ENCODE data around the gene AMOT.

AMOT gene

DNA sequence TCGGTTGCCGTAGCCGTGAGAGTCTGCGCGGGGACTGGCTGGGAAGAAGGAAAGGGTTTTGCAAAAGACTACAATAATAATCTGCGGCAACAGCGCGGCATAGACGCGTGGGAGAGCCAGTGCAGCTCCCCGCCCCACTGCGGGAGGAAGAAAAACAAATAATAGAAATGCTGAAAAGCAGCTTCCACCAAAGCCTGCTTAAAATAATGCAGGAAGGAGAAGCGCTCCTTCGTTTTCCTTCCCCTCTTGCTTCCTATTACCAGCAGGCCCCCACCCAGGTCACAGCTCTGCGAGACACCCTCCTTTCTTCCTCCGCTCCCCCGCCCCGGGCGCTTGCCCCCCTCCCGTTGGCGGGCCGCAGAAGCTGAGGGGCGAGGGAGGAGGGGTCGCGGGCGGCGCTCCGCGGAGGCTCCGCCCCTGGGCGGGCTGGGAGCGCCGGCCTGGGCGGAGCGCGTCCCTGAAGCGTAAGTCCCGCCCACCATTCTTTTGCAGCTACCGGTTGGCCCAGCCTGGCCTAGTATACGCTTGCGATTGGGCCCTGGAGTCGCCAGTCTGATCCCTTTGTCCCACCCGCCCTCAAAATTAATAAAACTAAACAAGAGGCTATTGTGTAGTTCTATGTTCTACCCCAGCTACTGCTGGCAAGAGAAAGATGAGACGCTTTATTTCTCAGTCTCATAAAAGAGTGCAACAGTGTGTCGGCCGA lies 636 bp upstream of the AMOT start:
- peak; percentile 91 for DNase-seq (ENCODE audit: low spot score)

DNA sequence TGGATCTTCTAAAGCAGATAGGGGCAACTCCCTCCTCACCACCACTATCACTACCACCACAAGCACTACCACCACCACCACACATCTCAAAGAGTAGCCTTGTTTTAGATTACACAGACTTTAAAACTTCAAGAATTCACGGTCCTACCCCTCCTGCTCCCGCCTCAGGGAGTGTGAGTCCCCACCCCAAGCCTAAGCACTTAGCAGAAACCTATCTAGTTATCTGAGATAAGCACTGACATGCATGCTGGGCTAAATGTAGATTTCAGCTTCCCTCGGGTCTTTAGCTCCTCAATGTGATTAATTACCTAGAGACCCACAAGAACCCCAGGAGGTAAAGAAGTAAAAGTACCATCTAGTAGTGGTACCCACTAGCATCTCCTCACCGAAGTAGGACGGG lies 775 bp downstream of the AMOT start:
- no peak for DNase-seq (ENCODE audit: low spot score)

DNA sequence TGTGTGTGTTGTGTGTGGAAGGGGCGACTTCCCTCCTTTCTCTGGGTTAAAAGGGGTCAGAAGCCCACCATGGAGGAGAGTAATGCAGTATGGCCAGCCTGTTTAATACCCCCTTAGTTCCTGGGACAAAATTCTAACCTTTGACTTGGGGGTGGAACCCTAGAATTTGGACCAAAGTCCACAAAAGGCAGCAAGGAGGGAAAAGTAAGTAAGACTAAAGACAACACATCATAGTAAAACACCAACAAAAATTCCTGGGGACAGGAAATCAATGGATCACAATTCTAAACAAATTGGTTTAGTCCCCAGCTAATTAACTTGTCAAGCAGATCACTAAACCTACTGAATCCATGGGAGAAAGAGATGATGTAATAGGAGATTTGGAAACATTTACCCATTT lies 3.1 kb downstream of the AMOT start:
- DNase-seq (ENCODE audit: low spot score) = no peak

DNA sequence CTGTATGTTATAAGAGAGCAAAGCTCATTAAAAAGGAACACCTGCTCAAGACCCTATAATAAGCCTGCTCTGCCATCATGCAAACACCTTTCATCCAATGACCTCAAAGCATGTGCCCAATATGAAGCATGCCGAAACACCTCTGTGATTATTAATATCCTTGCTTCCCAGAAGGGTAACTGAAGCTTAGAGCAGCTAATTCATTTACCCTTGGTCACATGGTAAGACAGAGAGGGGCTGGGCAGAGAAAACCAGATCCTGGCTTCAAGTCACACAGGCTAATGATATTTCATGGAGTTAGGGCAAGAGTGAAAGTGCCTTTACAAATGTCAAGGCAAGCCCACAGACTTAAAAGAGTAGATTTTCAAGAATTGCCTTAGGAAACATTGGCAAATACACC lies 5.6 kb downstream of the AMOT start:
- DNase-seq (ENCODE audit: low spot score) = no peak

DNA sequence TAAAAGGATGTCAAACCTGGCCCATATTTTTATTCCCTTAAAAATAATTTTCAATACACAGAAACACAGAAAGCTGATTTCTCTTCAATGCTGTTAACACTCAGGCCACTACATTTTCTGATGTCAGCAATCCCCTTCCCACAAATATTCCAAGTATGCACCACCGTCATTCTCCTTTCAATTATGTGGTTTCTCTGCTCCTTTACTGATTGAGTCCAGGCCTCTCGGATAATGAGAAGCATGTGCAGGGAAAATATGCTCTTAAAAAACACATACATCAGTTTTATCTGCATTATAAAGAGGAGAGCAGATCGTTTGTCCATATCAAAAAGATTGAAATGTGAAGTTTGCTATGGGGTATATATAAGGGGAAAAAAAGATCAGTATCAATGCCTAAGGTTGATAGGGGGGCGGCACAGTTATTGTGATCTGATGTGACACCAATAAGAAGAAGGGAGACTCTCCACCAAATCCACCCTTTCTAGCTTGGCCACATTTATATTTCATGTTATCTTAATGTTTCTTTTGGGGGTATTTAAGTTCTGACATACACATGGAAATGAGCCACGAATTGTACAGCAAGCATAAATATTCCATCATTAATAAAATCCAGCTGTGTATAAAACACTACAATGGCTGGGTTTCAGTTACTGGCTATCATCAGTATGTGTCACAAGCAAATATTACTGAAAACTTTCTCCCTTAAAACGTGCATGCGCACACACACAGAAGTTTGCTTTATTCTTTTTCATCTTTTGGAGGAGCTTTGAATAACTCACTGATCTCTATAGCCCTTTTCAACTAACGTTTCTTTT lies 6.4 kb downstream of the AMOT start:
- peak; percentile 51 for DNase-seq (ENCODE audit: low spot score)

DNA sequence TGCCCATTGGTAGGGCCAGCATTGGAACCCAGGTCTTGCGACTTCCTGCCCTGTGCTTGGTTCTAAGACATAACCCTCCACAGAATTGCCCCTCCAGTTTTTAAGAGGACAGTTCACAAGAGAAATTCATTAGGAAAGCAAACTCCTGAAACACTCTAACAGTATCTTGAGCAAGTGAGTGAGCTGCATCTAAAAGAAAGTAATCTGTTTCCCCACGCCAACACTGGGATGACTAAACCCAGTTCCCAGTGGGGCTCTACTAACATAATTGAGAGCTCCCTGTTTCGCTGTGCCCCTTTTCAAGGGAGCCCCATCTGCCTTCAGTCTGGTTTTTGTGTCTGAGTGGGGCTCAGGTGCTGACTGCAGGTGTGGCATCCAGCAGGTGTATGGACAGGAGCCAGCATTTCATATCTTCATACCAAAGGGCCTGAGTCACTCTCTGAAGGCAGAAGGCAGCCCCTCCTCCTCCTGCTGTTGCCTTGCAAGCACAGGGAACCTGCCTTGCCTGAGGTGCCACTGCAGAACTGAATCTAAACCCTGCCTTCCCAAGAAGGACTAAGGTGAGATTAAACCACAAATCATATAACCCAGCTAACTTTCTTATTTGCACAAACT lies 8.0 kb downstream of the AMOT start:
- DNase-seq (ENCODE audit: low spot score) = no peak

DNA sequence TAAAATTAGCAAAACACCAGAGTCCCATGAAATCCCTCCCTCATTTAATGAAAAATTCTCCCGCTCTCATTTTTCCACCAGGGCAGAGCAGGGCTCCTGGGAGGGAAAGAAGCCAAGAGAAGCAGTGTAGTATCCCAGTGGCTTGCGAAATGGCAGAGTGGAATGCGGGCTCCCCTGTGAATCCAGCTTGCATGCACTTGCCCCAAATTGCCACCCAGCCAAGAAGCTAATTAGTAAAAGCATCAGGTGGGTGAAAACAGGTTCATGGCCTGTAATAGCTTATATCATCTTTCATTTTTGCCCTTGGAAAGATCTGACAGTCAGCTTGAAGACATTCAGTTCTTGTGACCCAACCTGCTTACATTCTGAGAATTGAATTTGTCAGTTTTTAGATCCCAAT lies 10.1 kb downstream of the AMOT start:
- no peak for DNase-seq (ENCODE audit: low spot score)

DNA sequence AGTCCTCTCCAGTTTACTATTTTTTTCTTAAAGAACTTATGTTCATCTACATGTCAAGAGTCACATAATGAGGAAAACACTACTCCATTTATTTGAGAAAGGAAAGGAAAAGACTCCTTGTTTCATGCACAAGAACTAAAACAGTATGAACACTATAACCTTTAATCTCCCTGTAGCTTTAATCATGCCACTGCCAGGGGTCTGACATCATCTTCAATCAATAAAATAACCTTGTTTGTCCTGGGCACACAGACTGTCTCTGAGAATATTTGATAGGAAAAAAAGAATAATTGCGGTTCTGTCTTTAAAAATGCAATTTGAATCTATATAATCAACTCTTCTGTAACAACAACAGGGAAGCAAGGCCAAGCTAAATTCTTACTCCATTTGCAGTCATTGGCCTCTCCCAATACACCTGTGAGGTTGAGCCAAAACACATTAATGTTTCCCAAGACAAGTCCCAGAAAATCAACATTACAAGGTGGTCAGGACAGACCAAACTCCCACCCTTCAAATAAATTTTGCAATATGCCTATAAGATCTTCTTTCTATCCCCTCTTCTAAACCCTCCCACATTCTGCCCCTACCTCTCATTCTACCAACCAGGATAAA lies 13.2 kb downstream of the AMOT start:
- DNase-seq (ENCODE audit: low spot score) = no peak

DNA sequence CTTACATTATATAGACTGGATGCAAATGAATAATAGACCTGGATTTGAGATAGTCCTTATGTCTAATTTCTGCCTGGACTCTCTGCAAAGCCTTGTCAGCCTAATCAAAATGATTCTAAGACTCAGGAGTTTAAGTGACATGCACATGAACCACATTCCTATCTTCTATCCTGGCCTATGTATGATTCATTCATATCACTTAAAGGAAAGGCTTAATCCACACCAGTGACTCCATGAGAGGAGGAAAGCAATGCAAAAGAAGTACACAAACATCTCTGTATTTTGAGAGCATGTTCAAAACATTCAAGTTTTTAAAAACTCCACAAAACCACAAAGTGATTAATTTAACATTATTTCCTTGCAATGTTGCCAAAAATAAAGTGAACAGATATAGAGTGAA lies 14.6 kb downstream of the AMOT start:
- peak; percentile 29 for DNase-seq (ENCODE audit: low spot score)

DNA sequence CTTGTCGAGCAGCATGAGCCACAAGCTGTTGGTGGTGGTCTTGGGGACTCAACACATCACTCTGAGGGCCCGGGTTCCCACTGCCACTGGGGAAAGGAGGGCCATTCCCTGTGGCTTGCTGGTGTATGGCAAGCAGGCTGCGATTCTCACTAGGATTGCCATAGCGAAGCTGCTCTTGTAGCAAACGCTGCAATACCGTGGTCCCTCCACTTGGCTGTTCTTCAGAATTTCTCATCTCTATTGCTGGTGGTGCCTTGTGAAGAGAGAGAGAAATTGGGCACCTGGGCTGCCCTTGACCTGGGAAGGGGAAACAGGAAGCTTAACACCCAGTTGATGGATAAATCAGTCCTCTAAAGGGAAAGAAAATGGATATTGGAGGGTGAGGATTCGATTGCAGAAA lies 17.7 kb downstream of the AMOT start:
- no peak for DNase-seq (ENCODE audit: low spot score)

DNA sequence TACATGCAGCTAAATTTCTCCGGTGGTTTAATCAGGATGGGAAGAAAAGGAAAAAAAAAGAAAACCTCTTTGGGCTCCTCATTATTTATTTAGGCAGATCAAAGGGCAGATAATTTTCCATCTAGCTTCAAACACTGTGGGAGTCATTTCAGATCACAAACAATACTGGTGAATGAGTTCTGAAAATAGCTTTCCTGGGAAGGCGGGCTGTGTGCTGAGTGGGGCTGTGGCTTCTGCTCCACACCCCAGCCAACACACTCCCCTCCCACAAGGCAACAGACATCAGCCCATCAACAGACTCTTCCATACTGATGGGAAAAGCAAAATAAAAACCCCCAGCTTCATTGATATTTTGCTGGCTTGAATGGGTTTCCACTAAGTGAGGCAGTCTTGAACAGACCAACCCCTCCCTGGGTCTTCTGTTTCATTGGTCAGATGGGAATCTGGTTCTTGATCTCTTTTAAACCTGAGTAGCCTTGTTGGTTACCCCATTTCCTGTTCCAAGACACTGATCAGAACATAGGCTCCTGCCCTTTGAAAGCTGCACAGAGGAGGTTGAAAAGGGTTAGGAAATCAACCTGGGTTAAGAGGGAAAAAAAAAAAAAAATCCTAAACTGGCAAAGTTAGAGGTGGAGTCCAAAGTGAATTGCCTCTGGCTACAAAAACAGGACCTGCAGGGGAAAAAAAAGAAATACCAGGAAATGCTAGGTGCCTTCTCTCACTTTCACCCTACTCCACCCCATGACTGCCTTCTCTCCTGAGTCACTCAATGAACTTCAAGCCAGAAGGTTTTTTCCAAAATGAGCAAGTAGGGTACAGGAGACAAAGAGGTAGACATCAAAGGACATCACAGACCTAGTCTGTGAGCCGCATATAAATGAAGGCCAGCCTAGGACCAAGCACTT lies 20.0 kb downstream of the AMOT start:
- no peak for DNase-seq (ENCODE audit: low spot score)

DNA sequence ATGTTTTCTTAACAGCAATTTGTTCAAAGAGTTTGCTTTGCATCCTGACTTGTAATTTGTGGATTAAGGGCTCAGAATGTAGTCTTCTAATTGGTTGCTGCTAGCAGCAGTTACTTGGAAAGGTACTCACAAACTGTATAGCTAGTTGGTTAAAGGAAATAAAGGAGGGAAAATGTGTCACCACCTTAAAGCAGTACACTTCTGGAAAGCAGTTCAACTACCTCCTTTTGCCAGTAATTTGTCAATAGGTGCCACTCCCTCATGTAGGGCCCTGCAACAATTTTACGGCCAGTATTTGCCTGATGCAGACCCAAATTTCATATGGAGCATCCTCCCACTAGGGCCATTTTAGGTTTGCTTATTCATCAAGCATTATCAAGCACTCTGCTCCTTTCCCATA lies 20.8 kb downstream of the AMOT start:
- no peak for DNase-seq (ENCODE audit: low spot score)

DNA sequence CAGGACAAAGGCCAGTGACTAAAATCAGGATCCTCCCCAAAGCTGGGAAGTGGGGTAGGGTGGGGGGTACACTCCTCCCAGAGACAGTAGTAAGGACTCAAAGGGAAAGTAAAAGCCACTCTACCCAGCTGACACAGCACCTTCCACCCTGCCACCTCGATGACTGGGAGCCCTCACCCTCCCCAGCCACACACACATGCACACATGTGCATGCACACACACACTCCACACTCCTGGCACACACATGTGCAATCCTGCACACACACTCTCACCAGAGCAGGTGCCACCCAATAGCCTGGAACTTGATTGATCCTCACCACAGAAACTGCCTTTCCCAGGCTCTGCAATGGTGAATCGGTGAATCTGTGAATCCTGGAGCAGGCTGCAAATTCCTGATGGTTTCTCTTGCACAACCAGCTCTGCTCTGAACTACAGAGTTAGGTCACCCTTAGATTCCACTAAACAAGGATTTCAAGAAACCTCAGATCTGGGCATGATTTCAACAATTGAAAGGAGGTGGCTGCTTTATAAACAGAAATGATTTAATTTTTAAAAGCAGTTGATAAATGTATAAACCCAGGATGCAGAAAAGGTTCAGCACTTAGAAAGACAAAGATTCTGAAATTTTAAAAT lies 21.5 kb downstream of the AMOT start:
- peak; percentile 81 for DNase-seq (ENCODE audit: low spot score)

DNA sequence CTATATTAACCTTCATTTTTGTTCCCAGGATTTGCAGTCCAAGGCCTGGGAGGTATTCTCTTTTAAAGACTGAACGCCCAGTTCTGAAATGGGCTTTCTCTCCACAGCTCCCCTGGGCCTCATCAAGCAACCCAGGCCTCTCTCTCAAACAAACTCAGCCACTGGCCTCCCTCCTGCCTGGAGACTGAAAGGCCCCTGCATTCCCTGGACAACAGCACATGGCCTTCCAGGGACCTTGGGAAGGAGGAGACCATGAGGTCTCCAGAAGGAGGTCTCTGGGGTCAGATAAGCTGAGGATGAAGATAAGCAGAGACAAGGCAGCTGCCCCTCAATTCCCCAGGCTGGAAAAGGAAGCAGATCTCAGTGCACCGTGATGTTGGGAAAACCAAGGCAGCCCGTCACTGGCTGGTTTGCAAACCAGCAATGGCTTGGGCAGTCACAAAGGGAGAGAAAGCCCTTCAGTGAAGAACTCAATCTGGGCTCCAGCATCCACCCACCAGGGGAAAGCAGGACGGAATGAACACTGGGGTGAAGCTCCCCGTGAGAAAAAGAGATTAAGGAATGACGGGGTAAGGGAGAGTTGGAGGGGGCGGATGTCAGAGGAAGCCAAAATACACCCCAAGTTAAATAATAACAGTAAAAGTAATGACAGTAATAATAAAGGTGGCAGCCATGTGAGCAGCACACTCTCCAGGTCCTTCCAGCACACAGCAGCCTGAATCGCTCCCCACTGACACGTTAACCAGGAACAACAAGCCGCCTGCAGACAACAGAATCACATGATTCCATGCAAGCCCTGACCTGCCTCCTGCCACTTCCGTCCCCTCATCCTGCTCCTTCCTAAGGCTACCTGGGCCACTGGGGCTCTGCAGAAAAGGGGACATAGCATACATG lies 22.3 kb downstream of the AMOT start:
- DNase-seq (ENCODE audit: low spot score) = no peak

DNA sequence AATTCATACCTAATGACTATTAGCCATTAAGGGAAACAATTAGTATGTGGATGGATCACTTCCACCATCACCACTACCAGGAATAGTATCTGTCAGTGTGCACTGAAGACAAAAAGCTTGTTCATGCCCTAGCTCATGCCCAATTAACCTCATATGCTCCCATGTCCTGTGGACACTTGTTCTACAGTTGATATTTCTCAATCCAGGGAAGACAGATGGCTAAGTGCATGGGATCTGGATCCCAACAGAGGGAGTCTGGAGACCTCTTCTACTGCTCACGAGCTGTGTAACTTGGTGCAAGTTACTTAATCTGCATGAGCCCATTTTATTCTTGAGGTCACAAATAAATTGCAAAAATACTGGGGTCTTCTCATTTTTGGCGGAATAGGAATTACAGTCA lies 23.7 kb downstream of the AMOT start:
- DNase-seq (ENCODE audit: low spot score) = no peak

DNA sequence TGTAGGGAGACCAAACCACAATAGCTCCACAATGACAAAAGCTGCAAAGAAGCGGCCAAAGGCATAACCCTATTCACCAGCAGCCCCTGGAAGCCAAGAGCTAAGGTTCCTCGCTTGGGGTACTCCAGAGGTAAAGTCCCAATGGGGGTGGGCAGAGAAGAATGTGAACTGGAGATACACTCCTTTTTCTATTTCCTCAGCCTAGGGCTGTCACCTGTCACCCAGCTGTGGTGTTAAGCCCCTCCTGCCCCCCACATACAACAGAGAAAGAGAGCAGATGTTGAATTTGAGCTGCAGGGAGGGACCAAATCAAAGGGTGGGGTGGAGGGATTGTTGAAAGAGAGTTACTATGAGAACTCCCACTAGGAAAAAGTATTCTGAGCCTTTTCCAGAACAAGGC lies 26.1 kb downstream of the AMOT start:
- DNase-seq (ENCODE audit: low spot score) = no peak

DNA sequence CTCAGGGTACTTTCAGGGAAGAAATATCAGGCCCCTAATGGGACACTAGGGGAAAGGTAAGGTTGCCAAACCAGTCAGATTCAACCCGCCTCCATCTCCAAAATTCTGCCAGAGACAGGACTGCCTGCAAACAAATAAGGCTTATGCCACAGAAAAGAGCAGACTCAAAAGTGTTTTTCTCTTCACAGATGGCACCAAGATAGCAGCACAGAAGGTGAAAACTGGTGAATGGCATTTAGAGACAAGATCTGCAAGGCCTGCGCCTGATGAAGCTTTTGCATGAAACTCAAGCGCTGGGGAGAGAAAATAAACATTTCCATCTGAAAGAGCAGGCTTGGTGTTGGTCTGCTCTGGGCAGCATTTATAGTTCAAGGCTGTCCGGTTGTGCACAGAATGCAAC lies 27.9 kb downstream of the AMOT start:
- DNase-seq (ENCODE audit: low spot score) = no peak

DNA sequence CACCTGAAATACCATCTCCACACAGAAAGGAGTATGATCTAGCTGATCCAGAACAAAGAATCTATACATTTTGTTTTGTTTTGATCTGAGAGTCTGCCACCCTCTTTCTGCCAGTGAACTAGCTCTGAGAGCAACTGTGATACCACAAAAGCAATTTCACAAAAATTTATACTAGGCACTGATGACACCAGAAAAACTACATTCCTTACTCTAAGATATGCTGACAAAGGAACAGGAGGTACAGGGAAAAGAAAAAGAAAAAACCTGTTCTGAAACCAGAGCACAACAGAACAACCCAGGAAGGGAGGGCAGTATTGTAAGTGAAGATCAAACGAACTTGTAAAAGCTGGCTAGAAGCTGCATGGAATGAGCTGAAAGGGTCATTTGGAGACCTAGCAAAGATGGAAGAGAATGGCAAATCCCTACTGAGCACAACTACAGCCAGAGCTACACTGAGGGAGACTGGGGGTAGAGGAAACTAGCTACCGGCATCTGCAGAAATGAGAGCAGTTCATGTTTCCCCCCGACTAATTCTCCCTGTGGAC lies 31.9 kb downstream of the AMOT start:
- DNase-seq (ENCODE audit: low spot score) = no peak

DNA sequence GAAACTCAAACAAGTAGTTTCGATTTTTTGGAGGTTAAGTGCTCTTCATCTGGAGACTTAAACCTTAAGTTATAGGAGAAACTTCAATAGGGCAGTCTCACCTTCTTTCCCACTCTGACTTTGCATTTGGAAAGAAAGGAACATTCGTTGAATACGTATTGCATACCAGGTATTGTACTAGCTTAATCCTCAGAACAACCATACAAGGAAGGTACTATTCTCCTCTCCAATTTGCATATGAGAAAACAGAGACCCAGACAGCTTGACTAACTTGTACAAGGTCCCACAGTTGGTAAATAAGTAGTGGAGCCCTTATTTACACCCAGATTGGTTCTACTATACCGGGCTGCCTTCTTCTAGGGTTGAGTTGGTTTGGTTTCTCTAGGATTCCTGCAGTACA lies 32.6 kb downstream of the AMOT start:
- no peak for DNase-seq (ENCODE audit: low spot score)

DNA sequence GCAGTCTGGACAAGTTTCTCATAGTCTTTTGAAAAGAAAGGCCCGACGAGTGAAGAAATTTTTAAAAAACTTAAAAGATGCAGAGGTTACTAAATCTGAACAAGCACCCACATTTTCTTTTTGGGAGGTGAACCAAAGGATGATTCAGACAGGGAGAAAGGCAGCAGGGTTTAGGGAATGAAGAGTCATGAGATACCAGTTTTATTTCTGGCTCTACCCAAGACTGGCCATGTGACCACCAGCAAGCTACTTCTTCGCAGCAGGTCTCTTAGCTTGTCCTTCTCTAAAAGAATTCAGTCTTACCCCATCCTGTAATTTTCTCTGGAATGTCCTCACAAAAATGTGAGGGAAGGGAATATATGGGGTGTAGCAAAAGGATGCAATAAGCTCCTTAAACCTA lies 37.6 kb downstream of the AMOT start:
- DNase-seq (ENCODE audit: low spot score) = no peak
